Esophagus squamous epithelium (tissue), 4 donors: ENCODE results near the gene PRKAA1.

Experiments used
- POLR2A ChIP-seq, 4 donors: fragments of 450-650 bp; IDR thresholded peaks; one replicate each; pipeline ENCODE4 v1.6.1; 2017; ENCODE audit warnings: antibody characterized with exemption in 4 of 4, mild to moderate bottlenecking in 4 of 4, moderate library complexity in 3 of 4
- TF ChIP-seq, protein P1 (sequence below), 6 experiments: fragments of 450-650 bp in 4 of 6; fragments of 200-600 bp in 2 of 6; sonication (generic) in 2 of 6; IDR thresholded peaks; one replicate each; pipeline ENCODE4 v1.5.1; 2016 to 2019; ENCODE audit warnings: antibody characterized with exemption in 6 of 6, mild to moderate bottlenecking in 4 of 6, moderate library complexity in 4 of 6

GRCh38 chr5:40778133-40778532 lies 20.0 kb downstream of the PRKAA1 start:
- TF ChIP-seq, protein P1, sequence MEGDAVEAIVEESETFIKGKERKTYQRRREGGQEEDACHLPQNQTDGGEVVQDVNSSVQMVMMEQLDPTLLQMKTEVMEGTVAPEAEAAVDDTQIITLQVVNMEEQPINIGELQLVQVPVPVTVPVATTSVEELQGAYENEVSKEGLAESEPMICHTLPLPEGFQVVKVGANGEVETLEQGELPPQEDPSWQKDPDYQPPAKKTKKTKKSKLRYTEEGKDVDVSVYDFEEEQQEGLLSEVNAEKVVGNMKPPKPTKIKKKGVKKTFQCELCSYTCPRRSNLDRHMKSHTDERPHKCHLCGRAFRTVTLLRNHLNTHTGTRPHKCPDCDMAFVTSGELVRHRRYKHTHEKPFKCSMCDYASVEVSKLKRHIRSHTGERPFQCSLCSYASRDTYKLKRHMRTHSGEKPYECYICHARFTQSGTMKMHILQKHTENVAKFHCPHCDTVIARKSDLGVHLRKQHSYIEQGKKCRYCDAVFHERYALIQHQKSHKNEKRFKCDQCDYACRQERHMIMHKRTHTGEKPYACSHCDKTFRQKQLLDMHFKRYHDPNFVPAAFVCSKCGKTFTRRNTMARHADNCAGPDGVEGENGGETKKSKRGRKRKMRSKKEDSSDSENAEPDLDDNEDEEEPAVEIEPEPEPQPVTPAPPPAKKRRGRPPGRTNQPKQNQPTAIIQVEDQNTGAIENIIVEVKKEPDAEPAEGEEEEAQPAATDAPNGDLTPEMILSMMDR (IDR thresholded peaks at IDR 0.05): no peak
- no peak for TF ChIP-seq POLR2A (IDR thresholded peaks at IDR 0.05)
